HG03139 (cell line): Measurements from ENCODE around the gene JMJD8.

Experiments used
- ATAC-seq: cut with Tn5 transposase; IDR thresholded peaks from one replicate; pipeline ENCODE4 v1.9.1; 2021; ENCODE audit not compliant: unreplicated experiment

Gene JMJD8

GRCh38 chr16:677316-678190 lies 6.6 kb downstream of the JMJD8 start:
- no peak for ATAC-seq

DNA sequence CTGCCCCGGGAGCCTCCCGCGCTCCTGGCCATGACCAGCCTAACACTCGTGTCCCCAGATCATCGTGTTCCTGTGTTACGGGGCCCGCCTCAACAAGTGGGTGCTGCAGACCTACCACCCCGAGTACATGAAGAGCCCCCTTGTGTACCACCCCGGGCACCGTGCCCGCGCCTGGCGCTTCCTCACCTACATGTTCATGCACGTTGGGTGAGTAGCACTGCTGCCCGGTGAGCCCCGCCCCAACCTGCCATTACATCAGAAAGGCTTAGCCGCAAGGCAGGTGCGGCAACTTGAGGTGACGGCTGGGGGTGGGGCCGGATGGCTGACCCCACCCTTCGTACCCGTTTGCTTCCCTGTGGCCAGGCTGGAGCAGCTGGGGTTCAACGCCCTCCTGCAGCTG lies 7.2 kb downstream of the JMJD8 start:
- no peak for ATAC-seq

DNA sequence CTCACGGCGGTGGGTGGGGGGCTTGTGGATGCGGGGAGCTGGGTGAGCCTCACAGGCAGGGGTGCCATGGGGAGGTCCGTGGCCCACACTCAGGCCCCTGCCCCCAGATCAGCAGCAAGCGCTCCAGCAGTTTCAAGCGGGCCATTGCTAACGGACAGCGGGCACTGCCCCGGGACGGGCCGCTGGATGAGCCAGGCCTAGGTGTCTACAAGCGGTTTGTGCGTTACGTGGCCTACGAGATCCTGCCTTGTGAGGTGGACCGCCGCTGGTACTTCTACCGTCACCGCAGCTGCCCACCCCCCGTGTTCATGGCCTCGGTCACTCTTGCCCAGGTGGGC lies 7.6 kb downstream of the JMJD8 start:
- no peak for ATAC-seq

DNA sequence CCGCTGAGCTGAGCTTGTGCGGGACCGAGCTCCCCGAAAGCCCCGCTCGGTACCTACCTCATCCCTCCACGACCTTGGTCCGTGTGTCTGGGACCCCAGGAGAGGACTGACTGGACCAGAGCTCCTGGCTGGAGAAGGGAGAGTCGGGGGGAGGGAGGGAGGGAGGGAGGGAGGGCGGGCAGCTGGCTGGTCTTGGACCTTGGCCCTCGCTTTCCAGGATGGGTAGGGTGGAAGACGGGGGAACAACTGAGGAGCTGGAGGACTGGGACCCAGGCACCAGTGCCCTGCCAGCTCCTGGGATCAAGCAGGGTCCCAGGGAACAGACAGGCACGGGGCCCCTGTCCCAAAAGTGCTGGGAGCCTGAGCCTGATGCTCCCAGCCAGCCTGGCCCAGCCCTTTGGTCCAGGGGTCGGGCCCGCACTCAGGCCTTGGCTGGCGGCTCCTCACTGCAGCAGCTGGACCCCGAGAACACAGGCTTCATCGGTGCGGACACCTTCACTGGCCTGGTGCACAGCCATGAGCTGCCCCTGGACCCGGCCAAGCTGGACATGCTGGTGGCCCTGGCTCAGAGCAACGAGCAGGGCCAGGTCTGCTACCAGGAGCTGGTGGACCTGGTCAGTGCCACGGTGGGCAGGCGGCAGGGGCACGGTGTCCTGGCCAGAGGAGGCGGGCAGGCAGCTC lies 8.1 kb downstream of the JMJD8 start:
- no peak for ATAC-seq

GRCh38 chr16:674968-675883 lies 8.9 kb downstream of the JMJD8 start, which contains the start of gene RHBDL1:
TSS of gene RHBDL1 (plus strand) at chr16:675671. CDS start at chr16:675791, 120 bp downstream.
- no peak for ATAC-seq

GRCh38 chr16:674214-674881 lies 9.8 kb downstream of the JMJD8 start:
- ATAC-seq = no peak

DNA sequence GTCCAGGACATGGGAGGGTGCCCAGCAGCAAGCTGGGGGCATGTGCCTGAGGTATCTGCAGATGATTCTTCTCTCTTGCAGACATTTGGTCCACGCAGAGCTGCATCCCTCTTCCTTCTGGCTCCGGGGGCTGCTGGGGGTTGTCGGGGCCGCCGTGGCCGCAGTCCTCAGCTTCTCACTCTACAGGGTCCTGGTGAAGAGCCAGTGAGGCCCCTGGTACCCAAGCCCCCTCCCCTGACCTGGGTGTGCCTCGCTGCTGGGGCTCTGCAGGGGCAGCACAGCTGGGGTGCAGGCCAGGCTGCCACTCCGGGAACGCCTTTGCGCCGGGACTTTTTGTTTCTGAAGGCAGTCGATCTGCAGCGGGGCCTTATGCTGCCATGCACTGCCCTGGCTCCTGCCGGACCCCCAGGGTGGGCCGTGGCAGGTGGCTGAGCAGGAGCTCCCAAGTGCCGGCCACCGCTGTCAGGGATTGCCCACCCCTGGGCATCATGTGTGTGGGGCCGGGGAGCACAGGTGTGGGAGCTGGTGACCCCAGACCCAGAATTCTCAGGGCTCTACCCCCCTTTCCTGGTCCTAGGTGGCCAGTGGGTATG lies 10.6 kb downstream of the JMJD8 start:
- ATAC-seq = no peak

GRCh38 chr16:672851-673250 lies 11.3 kb downstream of the JMJD8 start:
- no peak for ATAC-seq

DNA sequence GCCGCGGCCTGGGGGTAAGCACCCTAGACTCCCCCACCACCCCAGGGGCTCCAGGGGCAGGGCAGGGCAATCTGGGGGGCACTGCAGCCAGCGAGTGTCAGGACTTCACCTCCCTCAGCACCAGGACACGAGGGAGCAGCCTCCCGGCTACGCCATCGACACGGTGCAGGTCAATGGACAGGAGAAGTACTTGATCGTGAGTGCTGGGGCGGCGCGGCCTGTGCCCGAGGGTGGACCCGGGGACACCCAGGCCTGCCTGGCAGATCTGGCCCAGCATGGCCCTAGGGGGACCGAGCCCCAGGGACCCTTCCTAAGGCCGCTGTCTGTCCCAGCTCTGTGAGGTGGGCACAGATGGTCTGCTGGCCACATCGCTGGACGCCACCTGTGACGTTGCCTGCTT lies 11.8 kb downstream of the JMJD8 start:
- no peak for ATAC-seq

GRCh38 chr16:671353-672131 lies 12.6 kb downstream of the JMJD8 start:
- ATAC-seq = no peak

DNA sequence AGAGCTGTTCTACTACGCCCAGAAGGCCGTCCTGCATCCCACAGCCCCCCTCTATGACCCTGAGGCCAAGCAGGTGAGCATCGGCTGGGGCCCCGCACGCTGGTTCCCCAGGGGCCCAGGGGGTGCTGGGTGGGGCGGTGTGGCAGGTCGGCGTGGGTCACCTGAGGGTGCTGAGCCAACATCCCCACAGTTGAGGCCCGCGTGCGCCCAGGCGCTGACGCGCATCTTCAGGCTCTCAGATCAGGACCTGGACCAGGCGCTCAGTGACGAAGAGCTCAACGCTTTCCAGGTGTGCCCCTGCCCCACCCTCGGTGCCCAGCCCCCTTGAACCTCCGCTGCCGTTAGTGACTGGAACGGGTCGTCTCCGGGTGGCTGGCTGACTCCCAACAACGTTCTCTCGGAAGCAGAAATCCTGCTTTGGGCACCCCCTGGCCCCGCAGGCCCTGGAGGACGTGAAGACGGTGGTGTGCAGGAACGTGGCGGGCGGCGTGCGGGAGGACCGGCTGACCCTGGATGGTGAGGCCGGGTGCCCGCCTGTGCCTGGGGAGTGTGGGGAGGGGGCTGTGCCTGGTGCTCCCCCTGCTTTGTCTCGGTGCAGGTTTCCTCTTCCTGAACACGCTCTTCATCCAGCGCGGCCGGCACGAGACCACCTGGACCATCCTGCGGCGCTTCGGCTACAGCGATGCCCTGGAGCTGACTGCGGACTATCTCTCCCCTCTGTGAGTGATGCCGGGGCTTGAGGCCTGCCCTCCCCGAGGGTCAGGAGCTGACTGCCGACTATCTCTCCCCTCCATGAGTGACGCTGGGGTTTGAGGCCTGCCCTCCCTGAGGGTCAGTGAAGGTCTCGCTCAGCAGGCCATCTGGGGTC lies 13.4 kb downstream of the JMJD8 start:
- ATAC-seq = no peak

GRCh38 chr16:669666-670065 lies 14.5 kb downstream of the JMJD8 start:
- ATAC-seq = no peak

- no peak for ATAC-seq
Observed at GRCh38 chr16:668519-669171, 15.5 kb downstream of the JMJD8 start.

DNA sequence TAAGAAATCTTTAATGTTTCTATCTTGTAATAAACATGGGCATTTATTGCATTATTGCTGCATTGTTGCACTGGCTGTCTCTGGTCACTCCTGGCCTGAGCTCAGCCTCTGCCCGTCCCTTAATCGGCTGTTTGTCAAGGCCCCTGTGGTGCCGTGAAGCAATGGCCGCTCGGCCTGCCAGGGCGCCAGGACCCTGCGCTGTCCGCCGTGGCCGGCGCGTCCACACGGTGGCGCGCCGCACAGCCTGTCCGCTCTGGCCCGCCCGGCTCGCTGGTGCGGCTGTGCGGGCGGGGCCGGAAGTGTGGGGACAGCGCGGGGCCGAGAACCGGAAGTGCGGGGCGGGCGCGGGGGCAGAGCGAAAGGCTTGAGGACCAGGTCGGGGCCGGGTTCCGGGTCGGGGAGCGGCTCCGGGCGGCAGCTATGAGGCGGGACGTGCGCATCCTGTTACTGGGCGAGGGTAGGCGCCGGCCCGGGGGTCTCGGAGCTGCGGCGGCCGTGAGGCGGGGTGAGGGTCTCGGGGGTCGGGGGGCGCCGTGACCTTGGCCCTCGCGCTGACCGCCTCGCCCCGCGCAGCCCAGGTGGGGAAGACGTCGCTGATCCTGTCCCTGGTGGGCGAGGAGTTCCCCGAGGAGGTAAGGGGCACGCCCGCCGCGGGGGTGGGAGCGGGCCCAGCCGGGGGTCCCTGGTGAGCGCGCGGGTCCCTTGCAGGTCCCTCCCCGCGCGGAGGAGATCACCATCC lies 16.2 kb downstream of the JMJD8 start, which contains the start of gene RHOT2:
Gene RHOT2 (plus strand): TSS at position 353 of the 739 bp plus-strand sequence. CDS start 68 bp downstream, at position 421.
- peak; percentile 78 for ATAC-seq

GRCh38 chr16:667113-667779 lies 16.9 kb downstream of the JMJD8 start:
- no peak for ATAC-seq

DNA sequence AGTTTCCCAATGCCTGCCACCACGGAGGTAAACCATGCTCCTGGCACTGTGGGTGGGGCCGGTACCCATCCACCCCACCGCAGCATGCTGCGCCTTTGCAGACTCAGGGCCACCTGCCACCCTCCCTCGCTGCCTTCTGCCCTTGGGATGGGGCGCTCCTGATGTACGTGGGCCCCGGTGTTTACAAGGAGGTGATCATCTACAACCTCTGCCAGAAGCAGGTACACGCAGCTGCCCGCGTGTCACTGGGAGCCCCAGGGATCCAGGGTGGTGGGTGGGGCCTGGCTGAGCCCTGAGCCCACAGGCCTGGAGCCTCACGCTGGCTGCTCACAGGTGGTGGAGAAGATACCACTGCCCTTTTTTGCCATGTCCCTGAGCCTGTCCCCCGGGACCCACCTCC lies 17.6 kb downstream of the JMJD8 start:
- ATAC-seq = no peak

DNA sequence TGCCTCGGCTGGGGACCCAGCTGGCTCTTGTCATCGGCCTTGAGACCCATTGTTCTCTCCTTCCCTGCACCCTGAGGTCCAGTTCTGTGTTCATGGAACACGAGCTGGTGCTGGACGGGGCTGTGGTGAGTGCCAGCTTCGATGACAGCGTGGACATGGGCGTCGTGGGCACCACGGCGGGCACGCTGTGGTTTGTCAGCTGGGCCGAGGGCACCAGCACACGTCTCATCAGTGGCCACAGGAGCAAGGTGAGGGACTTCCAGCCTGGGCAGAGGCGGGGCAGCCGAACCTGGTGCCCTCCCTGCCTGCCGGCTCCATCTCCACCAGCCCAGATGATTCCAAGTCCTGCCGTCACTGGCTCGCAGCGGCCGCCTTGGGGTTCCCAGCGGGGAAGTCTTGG lies 21.5 kb downstream of the JMJD8 start:
- no peak for ATAC-seq
